Activated effector memory CD4-positive, alpha-beta T cell treated with anti-CD3 and anti-CD28 coated beads, Interleukin-2, amount 50 U/mL, for 16 hours (primary cell): ENCODE measurements around the gene TMEM131L.
"Not testable (repeated sequence)": the region's sequence is repeated elsewhere in the genome, so short reads cannot be mapped to it uniquely, and the experiment has no call there.

Experiments
- DNase-seq: peaks from one replicate; pipeline ENCODE4 v3.0.0-alpha.2; 2020

TMEM131L gene

GRCh38 chr4:153528705-153529485, 62.7 kb downstream of the TMEM131L start:
- no peak for DNase-seq

- no peak for DNase-seq
These were observed 63.5 kb downstream of the TMEM131L start for GRCh38 chr4:153529646-153530045.

GRCh38 chr4:153530284-153530999, 64.3 kb downstream of the TMEM131L start:
- DNase-seq = peak; percentile 81

GRCh38 chr4:153531000-153531358, 64.8 kb downstream of the TMEM131L start:
- DNase-seq = no peak

GRCh38 chr4:153531976-153532626, 65.9 kb downstream of the TMEM131L start:
- no peak for DNase-seq

- no peak for DNase-seq
These were observed 66.5 kb downstream of the TMEM131L start for GRCh38 chr4:153532636-153533035.

- DNase-seq = no peak
These were observed 67.2 kb downstream of the TMEM131L start for GRCh38 chr4:153533387-153533786.

- DNase-seq = no peak
These were observed 68.9 kb downstream of the TMEM131L start for GRCh38 chr4:153534792-153535629.

- DNase-seq = no peak
These were observed 69.8 kb downstream of the TMEM131L start for GRCh38 chr4:153535772-153536513.

- DNase-seq = no peak
These were observed 71.4 kb downstream of the TMEM131L start for GRCh38 chr4:153537493-153537960.

- DNase-seq = no peak
These were observed 72.6 kb downstream of the TMEM131L start for GRCh38 chr4:153538487-153539357.

- no peak for DNase-seq
These were observed 73.3 kb downstream of the TMEM131L start for GRCh38 chr4:153539422-153539821.

- DNase-seq = no peak
These were observed 75.4 kb downstream of the TMEM131L start for GRCh38 chr4:153541456-153542096.

GRCh38 chr4:153542131-153542530, 76.0 kb downstream of the TMEM131L start:
- DNase-seq = no peak

GRCh38 chr4:153542834-153543233, 76.7 kb downstream of the TMEM131L start:
- DNase-seq = no peak

GRCh38 chr4:153543351-153543750, 77.2 kb downstream of the TMEM131L start:
- no peak for DNase-seq

GRCh38 chr4:153545822-153546221, 79.7 kb downstream of the TMEM131L start:
- DNase-seq = no peak

GRCh38 chr4:153546280-153546679, 80.1 kb downstream of the TMEM131L start:
- no peak for DNase-seq

- DNase-seq = no peak
These were observed 81.4 kb downstream of the TMEM131L start for GRCh38 chr4:153547520-153547919.

GRCh38 chr4:153548907-153549306, 82.7 kb downstream of the TMEM131L start:
- DNase-seq = not testable (repeated sequence)
